Osteoblast (primary cell): Measurements from ENCODE around the gene TENM4. TPM values are rescaled to one million over a fixed set of nuclear protein-coding genes. Genes with fewer than 3 reads are reported as not detected.

Experiments
- DNase-seq: peaks from one replicate; pipeline ENCODE4 v3.0.0; 2011; ENCODE audit warnings: low spot score, mixed read lengths; ENCODE audit not compliant: insufficient read length; ENCODE audit errors: missing footprints
- H2AFZ ChIP-seq: 2 replicates; pipeline ENCODE4 v1.6.0; 2011; ENCODE audit warnings: mild to moderate bottlenecking, low read length
- H3K27ac ChIP-seq: 2 replicates; pipeline ENCODE4 v1.5.1; 2011; ENCODE audit warnings: mild to moderate bottlenecking, low read depth, low read length, moderate library complexity
- H3K27me3 ChIP-seq: 2 replicates; pipeline ENCODE4 v1.6.0; 2012; ENCODE audit warnings: mild to moderate bottlenecking, control low read depth, inconsistent platforms, low read length, moderate library complexity; ENCODE audit not compliant: insufficient read depth
- H3K36me3 ChIP-seq: 2 replicates; pipeline ENCODE4 v1.5.1; 2011; ENCODE audit warnings: mild to moderate bottlenecking, low read length, control low read depth, moderate library complexity; ENCODE audit not compliant: insufficient read depth
- H3K4me1 ChIP-seq: 2 replicates; pipeline ENCODE4 v1.5.1; 2011; ENCODE audit warnings: mild to moderate bottlenecking, low read length, control low read depth, moderate library complexity; ENCODE audit not compliant: insufficient read depth
- H3K4me2 ChIP-seq: 2 replicates; pipeline ENCODE4 v1.6.0; 2011; ENCODE audit warnings: mild to moderate bottlenecking, low read length; ENCODE audit not compliant: insufficient read depth
- H3K4me3 ChIP-seq: fragments of 200-600 bp; sonication (generic); 3 replicates; pipeline ENCODE4 v1.5.1; 2012; ENCODE audit warnings: mild to moderate bottlenecking, low read length, inconsistent platforms; ENCODE audit not compliant: insufficient read depth
- H3K79me2 ChIP-seq: 2 replicates; pipeline ENCODE4 v1.6.0; 2012; ENCODE audit warnings: mild to moderate bottlenecking, low read length, control low read depth, inconsistent platforms; ENCODE audit not compliant: insufficient read depth
- H3K9me3 ChIP-seq: 2 replicates; pipeline ENCODE4 v1.5.1; 2011; ENCODE audit warnings: low read depth, low read length, control low read depth
- H4K20me1 ChIP-seq: 2 replicates; pipeline ENCODE4 v1.6.0; 2012; ENCODE audit warnings: mild to moderate bottlenecking, low read length, control low read depth; ENCODE audit not compliant: insufficient read depth
- CTCF ChIP-seq: IDR thresholded peaks from 2 replicates; pipeline ENCODE4 v1.5.1; 2011; ENCODE audit warnings: mild to moderate bottlenecking, low read depth, low read length, moderate library complexity; ENCODE audit errors: extremely low read depth
- total RNA-seq: library from RNA; depleted of rRNA; stranded (reverse); fragments of >200 nt; gene quantifications from 2 replicates; pipeline ENCODE4 v1.2.3, GENCODE V29; 2012

Gene TENM4
- total RNA-seq, 1 donor: 63.3 TPM

- no peak for DNase-seq
These were observed 23.5 kb downstream of the TENM4 start for GRCh38 chr11:79417069-79417920.

GRCh38 chr11:79415912-79416311, 24.9 kb downstream of the TENM4 start:
- no peak for TF ChIP-seq CTCF
- H3K36me3 ChIP-seq: no peaks in the 10 kb centered on the region
- H3K4me3 ChIP-seq: no peak overlapping the region
- no peaks in the 10 kb centered on the region for H4K20me1 ChIP-seq
- H2AFZ ChIP-seq: no peak overlapping the region
- no peaks in the 10 kb centered on the region for H3K27me3 ChIP-seq
- no peak for DNase-seq
- H3K27ac ChIP-seq: no peak overlapping the region
- peaks cover 42% of the 10 kb centered on the region for H3K4me1 ChIP-seq
- H3K4me2 ChIP-seq: no peak overlapping the region
- no peaks in the 10 kb centered on the region for H3K9me3 ChIP-seq
- H3K79me2 ChIP-seq: peaks cover 15% of the 10 kb centered on the region

More at GRCh38 chr11:79417069-79417920, 23.5 kb downstream of the TENM4 start:
- no peak for TF ChIP-seq CTCF
- peaks cover 42% of the 10 kb centered on the region for H3K4me1 ChIP-seq
- no peaks in the 10 kb centered on the region for H3K36me3 ChIP-seq
- no peak overlapping the region for H3K4me2 ChIP-seq
- H2AFZ ChIP-seq: no peak overlapping the region
- H3K4me3 ChIP-seq: no peak overlapping the region
- H3K79me2 ChIP-seq: peaks cover 7% of the 10 kb centered on the region
- H3K9me3 ChIP-seq: no peaks in the 10 kb centered on the region
- H4K20me1 ChIP-seq: no peaks in the 10 kb centered on the region
- H3K27me3 ChIP-seq: no peaks in the 10 kb centered on the region
- no peak overlapping the region for H3K27ac ChIP-seq

GRCh38 chr11:79415411-79415810, 25.4 kb downstream of the TENM4 start:
- Histone ChIP-seq H3K27me3 (no peaks in the 10 kb centered on the region), H4K20me1 (no peaks in the 10 kb centered on the region), H2AFZ (no peak overlapping the region), H3K4me1 (peaks cover 42% of the 10 kb centered on the region), H3K4me2 (peak overlapping the region; percentile 70), H3K27ac (peak overlapping the region; percentile 84), H3K79me2 (peaks cover 18% of the 10 kb centered on the region), H3K9me3 (no peaks in the 10 kb centered on the region), H3K36me3 (no peaks in the 10 kb centered on the region), H3K4me3 (peak overlapping the region; percentile 14)
- TF ChIP-seq CTCF: no peak
- no peak for DNase-seq

- H2AFZ ChIP-seq: peak overlapping the region; percentile 56
- H3K4me3 ChIP-seq: peak overlapping the region; percentile 14
- H4K20me1 ChIP-seq: no peaks in the 10 kb centered on the region
- no peak for DNase-seq
- no peak for TF ChIP-seq CTCF
- H3K4me1 ChIP-seq: peaks cover 42% of the 10 kb centered on the region
- H3K4me2 ChIP-seq: peak overlapping the region; percentile 70
- no peaks in the 10 kb centered on the region for H3K36me3 ChIP-seq
- H3K9me3 ChIP-seq: no peaks in the 10 kb centered on the region
- H3K27ac ChIP-seq: peak overlapping the region; percentile 84
- H3K27me3 ChIP-seq: no peaks in the 10 kb centered on the region
- H3K79me2 ChIP-seq: peaks cover 18% of the 10 kb centered on the region
These were observed 26.0 kb downstream of the TENM4 start for GRCh38 chr11:79414644-79415317.
